K562 (cell line): ENCODE results near the gene ESR2.
"Not testable (repeated sequence)": the region's sequence is repeated elsewhere in the genome, so short reads cannot be mapped to it uniquely, and the experiment has no call there.

Experiments
- BHLHE40 ChIP-seq: IDR thresholded peaks from 2 replicates; pipeline ENCODE4 v1.6.1; 2011; ENCODE audit warnings: low read length, improper control_type of control experiment
- ELF1 ChIP-seq: fragments of 200-800 bp; sonication (Bioruptor generic); IDR thresholded peaks from 2 replicates; pipeline ENCODE4 v1.6.1; 2016; ENCODE audit warnings: missing genetic modification characterization, missing compliant biosample characterization
- ZBTB9 ChIP-seq: fragments of 450-650 bp; formaldehyde crosslinking; IDR thresholded peaks from 2 replicates; pipeline ENCODE4 v1.4.0; 2020; ENCODE audit warnings: mild to moderate bottlenecking, moderate library complexity
- ZNF354B ChIP-seq: fragments of 250-450 bp; sonication (Bioruptor Pico); IDR thresholded peaks from 2 replicates; pipeline ENCODE4 v1.4.0; 2020
- TF ChIP-seq, protein P1 (sequence below), 3 experiments: IDR thresholded peaks in 2 of 3; conservative IDR thresholded peaks in 1 of 3; 2 replicates each; pipeline ENCODE4 v1.5.1; 2011 to 2012; ENCODE audit warnings: low read length in 3 of 3, mild to moderate bottlenecking in 3 of 3, control low read depth in 2 of 3, improper control_type of control experiment in 1 of 3, inconsistent platforms in 1 of 3, low read depth in 1 of 3, mixed read lengths in 1 of 3, moderate library complexity in 1 of 3; ENCODE audit not compliant: insufficient read depth in 2 of 3

DNA sequence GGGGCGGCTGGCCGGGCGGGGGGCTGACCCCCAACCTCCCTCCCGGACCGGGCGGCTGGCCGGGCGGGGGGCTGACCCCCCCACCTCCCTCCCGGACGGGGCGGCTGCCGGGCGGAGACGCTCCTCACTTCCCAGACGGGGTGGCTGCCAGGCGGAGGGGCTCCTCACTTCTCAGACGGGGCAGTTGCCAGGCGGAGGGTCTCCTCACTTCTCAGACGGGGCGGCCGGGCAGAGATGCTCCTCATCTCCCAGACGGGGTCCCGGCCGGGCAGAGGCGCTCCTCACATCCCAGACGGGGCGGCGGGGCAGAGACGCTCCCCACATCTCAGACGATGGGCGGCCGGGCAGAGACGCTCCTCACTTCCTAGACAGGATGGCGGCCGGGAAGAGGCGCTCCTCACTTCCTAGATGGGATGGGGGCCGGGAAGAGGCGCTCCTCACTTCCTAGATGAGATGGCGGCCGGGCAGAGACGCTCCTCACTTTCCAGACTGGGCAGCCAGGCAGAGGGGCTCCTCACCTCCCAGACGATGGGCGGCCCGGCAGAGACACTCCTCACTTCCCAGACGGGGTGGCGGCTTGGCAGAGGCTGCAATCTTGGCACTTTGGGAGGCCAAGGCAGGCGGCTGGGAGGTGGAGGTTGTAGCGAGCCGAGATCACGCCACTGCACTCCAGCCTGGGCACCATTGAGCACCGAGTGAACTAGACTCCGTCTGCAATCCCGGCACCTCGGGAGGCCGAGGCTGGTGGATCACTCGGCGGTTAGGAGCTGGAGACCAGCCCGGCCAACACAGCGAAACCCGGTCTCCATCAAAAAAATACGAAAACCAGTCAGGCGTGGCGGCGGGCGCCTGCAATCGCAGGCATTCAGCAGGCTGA lies 256.1 kb downstream of the ESR2 start:
- TF ChIP-seq ELF1; ZBTB9 (CRISPR knock-in tag); BHLHE40; ZNF354B (CRISPR knock-in tag): not testable (repeated sequence)
- TF ChIP-seq, protein P1, sequence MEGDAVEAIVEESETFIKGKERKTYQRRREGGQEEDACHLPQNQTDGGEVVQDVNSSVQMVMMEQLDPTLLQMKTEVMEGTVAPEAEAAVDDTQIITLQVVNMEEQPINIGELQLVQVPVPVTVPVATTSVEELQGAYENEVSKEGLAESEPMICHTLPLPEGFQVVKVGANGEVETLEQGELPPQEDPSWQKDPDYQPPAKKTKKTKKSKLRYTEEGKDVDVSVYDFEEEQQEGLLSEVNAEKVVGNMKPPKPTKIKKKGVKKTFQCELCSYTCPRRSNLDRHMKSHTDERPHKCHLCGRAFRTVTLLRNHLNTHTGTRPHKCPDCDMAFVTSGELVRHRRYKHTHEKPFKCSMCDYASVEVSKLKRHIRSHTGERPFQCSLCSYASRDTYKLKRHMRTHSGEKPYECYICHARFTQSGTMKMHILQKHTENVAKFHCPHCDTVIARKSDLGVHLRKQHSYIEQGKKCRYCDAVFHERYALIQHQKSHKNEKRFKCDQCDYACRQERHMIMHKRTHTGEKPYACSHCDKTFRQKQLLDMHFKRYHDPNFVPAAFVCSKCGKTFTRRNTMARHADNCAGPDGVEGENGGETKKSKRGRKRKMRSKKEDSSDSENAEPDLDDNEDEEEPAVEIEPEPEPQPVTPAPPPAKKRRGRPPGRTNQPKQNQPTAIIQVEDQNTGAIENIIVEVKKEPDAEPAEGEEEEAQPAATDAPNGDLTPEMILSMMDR (IDR thresholded peaks at IDR 0.05 in 2 of 3, conservative IDR thresholded peaks at IDR 0.05 in 1 of 3; ENCODE audit: insufficient read depth in 2 of 3, low read depth in 1 of 3, low read length in 3 of 3): not testable (repeated sequence)
